H1 (cell line): Measurements from ENCODE around the gene SLC35B4. TPM values are rescaled to one million over a fixed set of nuclear protein-coding genes. Genes with fewer than 3 reads are reported as not detected.

Experiments
- CTCF ChIA-PET: fragments of 300-600 bp; sonication (Branson Sonifier 250); formaldehyde crosslinking; loops from one replicate; lab custom pipeline; 2021; ENCODE audit not compliant: partially characterized antibody; lab: Charles Lee
- POLR2A ChIA-PET: fragments of 300-600 bp; sonication (Branson Sonifier 250); formaldehyde crosslinking; loops from one replicate; lab custom pipeline; 2021; ENCODE audit warnings: inconsistent platforms; ENCODE audit not compliant: partially characterized antibody; lab: Charles Lee
- DNase-seq, 2 experiments: peaks; one replicate each; pipeline versions ENCODE4 v3.0.0 to v3.0.0-alpha.2; 2010 to 2022; ENCODE audit warnings: low spot score in 2 of 2, low read depth in 1 of 2, mixed read lengths in 1 of 2
- FAIRE-seq: peaks from 2 replicates; lab custom pipeline; 2011; peaks lifted over from hg19 to GRCh38; lab: Jason Lieb, UNC
- H2AFZ ChIP-seq: 2 replicates; pipeline ENCODE4 v1.8.1; 2012; ENCODE audit warnings: low read length, inconsistent platforms
- H2AK5ac ChIP-seq: 2 replicates; pipeline ENCODE4 v1.6.1; 2013; ENCODE audit warnings: low read depth, low read length
- H2BK120ac ChIP-seq: replicated peaks from 2 replicates; pipeline ENCODE3; 2013; ENCODE audit warnings: low read depth, low read length, inconsistent platforms
- H2BK12ac ChIP-seq: 2 replicates; pipeline ENCODE4 v1.6.1; 2013; ENCODE audit warnings: low read depth, low read length
- H2BK15ac ChIP-seq: 2 replicates; pipeline ENCODE4 v1.6.1; 2013; ENCODE audit warnings: low read length
- H2BK20ac ChIP-seq: 2 replicates; pipeline ENCODE4 v1.6.1; 2013; ENCODE audit warnings: low read length
- H2BK5ac ChIP-seq: 2 replicates; pipeline ENCODE4 v1.6.1; 2013; ENCODE audit warnings: low read depth, low read length
- H3K14ac ChIP-seq: 2 replicates; pipeline ENCODE4 v1.6.1; 2013; ENCODE audit warnings: inconsistent platforms; ENCODE audit not compliant: insufficient read length
- H3K18ac ChIP-seq: 2 replicates; pipeline ENCODE4 v1.6.1; 2013; ENCODE audit warnings: low read length; ENCODE audit errors: extremely low read depth
- H3K23ac ChIP-seq: 2 replicates; pipeline ENCODE4 v1.6.1; 2013; ENCODE audit warnings: inconsistent platforms; ENCODE audit not compliant: insufficient read length
- H3K23me2 ChIP-seq: 2 replicates; pipeline ENCODE4 v1.6.1; 2013; ENCODE audit warnings: low read depth, low read length
- H3K27ac ChIP-seq: 2 replicates; pipeline ENCODE4 v1.6.1; 2011; ENCODE audit warnings: low read depth, low read length, inconsistent platforms
- H3K27me3 ChIP-seq, 4 experiments: replicated peaks in 1 of 4; 1 replicate in 1 of 4; 2 replicates in 3 of 4; pipeline versions ENCODE4 v1.6.1 to v1.8.1; 2011 to 2013; ENCODE audit warnings: low read length in 3 of 4, mild to moderate bottlenecking in 3 of 4, inconsistent platforms in 2 of 4, mixed read lengths in 2 of 4, moderate library complexity in 1 of 4; ENCODE audit not compliant: control insufficient read depth in 3 of 4, insufficient read depth in 3 of 4; ENCODE audit errors: extremely low read depth in 1 of 4
- H3K36me3 ChIP-seq, 4 experiments: 2 replicates each; pipeline versions ENCODE4 v1.6.1 to v1.8.1; 2011 to 2013; ENCODE audit warnings: mild to moderate bottlenecking in 4 of 4, low read length in 3 of 4, moderate library complexity in 2 of 4, control low read depth in 1 of 4, inconsistent platforms in 1 of 4; ENCODE audit not compliant: insufficient read depth in 4 of 4, control insufficient read depth in 2 of 4
- H3K4ac ChIP-seq: replicated peaks from 2 replicates; pipeline ENCODE3; 2013; ENCODE audit warnings: low read length, low read depth, mixed read lengths, inconsistent platforms; ENCODE audit not compliant: insufficient read length
- H3K4me1 ChIP-seq, 4 experiments: replicated peaks in 1 of 4; 1 replicate in 1 of 4; 2 replicates in 3 of 4; pipeline versions ENCODE4 v1.6.1 to v1.8.1; 2011 to 2013; ENCODE audit warnings: low read length in 3 of 4, inconsistent platforms in 2 of 4, mixed read lengths in 1 of 4; ENCODE audit not compliant: insufficient read depth in 4 of 4, control insufficient read depth in 3 of 4
- H3K4me2 ChIP-seq, 2 experiments: 2 replicates each; pipeline versions ENCODE4 v1.6.1 to v1.8.1; 2011 to 2013; ENCODE audit warnings: low read depth in 2 of 2, low read length in 2 of 2, control low read depth in 1 of 2, inconsistent platforms in 1 of 2, mild to moderate bottlenecking in 1 of 2; ENCODE audit not compliant: insufficient read depth in 1 of 2
- H3K4me3 ChIP-seq, 4 experiments: fragments of 200-600, 300-600 bp in 1 of 4; sonication (generic), shearing (Covaris generic), sonication (Bioruptor Twin) in 1 of 4; 2 replicates each; pipeline versions ENCODE4 v1.5.1 to v1.8.1; 2011 to 2016; ENCODE audit warnings: low read length in 4 of 4, low read depth in 3 of 4, control low read depth in 2 of 4, inconsistent platforms in 2 of 4, mild to moderate bottlenecking in 2 of 4, mixed read lengths in 1 of 4, moderate library complexity in 1 of 4; ENCODE audit not compliant: insufficient read depth in 2 of 4; ENCODE audit errors: extremely low read depth in 1 of 4
- H3K56ac ChIP-seq: replicated peaks from 2 replicates; pipeline ENCODE3; 2013; ENCODE audit warnings: low read depth, mild to moderate bottlenecking, mixed read lengths, low read length, inconsistent platforms; ENCODE audit not compliant: insufficient read length
- H3K79me1 ChIP-seq: 2 replicates; pipeline ENCODE4 v1.6.1; 2013; ENCODE audit warnings: low read depth, low read length, control low read depth
- H3K79me2 ChIP-seq, 2 experiments: 2 replicates each; pipeline versions ENCODE4 v1.6.1 to v1.8.1; 2012 to 2013; ENCODE audit warnings: low read length in 2 of 2, mild to moderate bottlenecking in 2 of 2, inconsistent platforms in 1 of 2; ENCODE audit not compliant: insufficient read depth in 2 of 2, control insufficient read depth in 1 of 2
- H3K9ac ChIP-seq, 4 experiments: replicated peaks in 1 of 4; 1 replicate in 1 of 4; 2 replicates in 3 of 4; pipeline versions ENCODE4 v1.6.1 to v1.8.1; 2011 to 2013; ENCODE audit warnings: low read depth in 3 of 4, low read length in 3 of 4, control low read depth in 2 of 4, mild to moderate bottlenecking in 2 of 4, moderate library complexity in 2 of 4, inconsistent platforms in 1 of 4; ENCODE audit errors: extremely low read depth in 1 of 4
- H3K9me3 ChIP-seq, 2 experiments: 2 replicates each; pipeline versions ENCODE4 v1.6.1 to v1.8.1; 2012 to 2013; ENCODE audit warnings: mild to moderate bottlenecking in 2 of 2, moderate library complexity in 2 of 2, control low read depth in 1 of 2, inconsistent platforms in 1 of 2, low read depth in 1 of 2, low read length in 1 of 2, mixed read lengths in 1 of 2; ENCODE audit not compliant: insufficient read depth in 2 of 2
- H4K20me1 ChIP-seq, 2 experiments: replicated peaks in 1 of 2; 2 replicates each; pipeline versions ENCODE3 to v1.8.1; 2011 to 2013; ENCODE audit warnings: inconsistent platforms in 2 of 2, low read length in 2 of 2, mild to moderate bottlenecking in 1 of 2; ENCODE audit not compliant: insufficient read depth in 2 of 2, control insufficient read depth in 1 of 2
- H4K5ac ChIP-seq: 2 replicates; pipeline ENCODE4 v1.6.1; 2013; ENCODE audit warnings: low read length, low read depth, mixed read lengths, inconsistent platforms; ENCODE audit not compliant: insufficient read length
- H4K8ac ChIP-seq: 2 replicates; pipeline ENCODE4 v1.8.0; 2013; ENCODE audit warnings: mild to moderate bottlenecking, moderate library complexity, low read length, inconsistent platforms; ENCODE audit not compliant: insufficient read depth; ENCODE audit errors: extremely low read depth
- H4K91ac ChIP-seq: replicated peaks from 2 replicates; pipeline ENCODE3; 2013; ENCODE audit warnings: low read length, mixed read lengths, inconsistent platforms; ENCODE audit not compliant: insufficient read length
- ASH2L ChIP-seq: fragments of 200-600, 300-600 bp; sonication (generic); IDR thresholded peaks from one replicate; pipeline ENCODE4 v1.7.1; 2017; ENCODE audit warnings: low read length
- CHD1 ChIP-seq: IDR thresholded peaks from 2 replicates; pipeline ENCODE4 v1.6.1; 2012; ENCODE audit warnings: low read depth, low read length, improper control_type of control experiment
- CTBP2 ChIP-seq: IDR thresholded peaks from 2 replicates; pipeline ENCODE4 v1.7.0; 2011; ENCODE audit warnings: borderline replicate concordance, mild to moderate bottlenecking, moderate library complexity, mixed read lengths, low read length; ENCODE audit not compliant: insufficient read depth, insufficient read length
- EZH2 ChIP-seq: fragments of 200-600 bp; sonication (generic); IDR thresholded peaks from 2 replicates; pipeline ENCODE4 v1.7.1; 2012; ENCODE audit warnings: low read depth, mild to moderate bottlenecking, moderate library complexity, low read length, inconsistent platforms; ENCODE audit not compliant: severe bottlenecking
- KDM1A ChIP-seq: fragments of 200-600, 300-600 bp; sonication (generic); IDR thresholded peaks from 2 replicates; pipeline ENCODE4 v1.7.1; 2016; ENCODE audit warnings: mild to moderate bottlenecking, low read length, borderline replicate concordance
- KDM4A ChIP-seq: IDR thresholded peaks from one replicate; pipeline ENCODE4 v1.7.1; 2012; ENCODE audit warnings: low read depth, mild to moderate bottlenecking, moderate library complexity, low read length, inconsistent platforms; ENCODE audit not compliant: severe bottlenecking
- KDM5A ChIP-seq: fragments of 200-600 bp; IDR thresholded peaks from 2 replicates; pipeline ENCODE4 v1.7.1; 2012; ENCODE audit warnings: mild to moderate bottlenecking, low read length, inconsistent platforms, mixed read lengths
- NRF1 ChIP-seq: IDR thresholded peaks from 2 replicates; pipeline ENCODE4 v1.6.1; 2011; ENCODE audit warnings: mild to moderate bottlenecking, low read depth, low read length, improper control_type of control experiment
- PHF8 ChIP-seq: fragments of 200-600 bp; sonication (generic); conservative IDR thresholded peaks from 2 replicates; pipeline ENCODE4 v1.7.1; 2012; ENCODE audit warnings: low read depth, mild to moderate bottlenecking, inconsistent platforms, low read length, moderate library complexity
- POU5F1 ChIP-seq: IDR thresholded peaks from 2 replicates; pipeline ENCODE4 v1.6.1; 2011; ENCODE audit warnings: low read depth, mild to moderate bottlenecking, low read length, moderate library complexity
- SIN3A ChIP-seq, 2 experiments: IDR thresholded peaks in 1 of 2; conservative IDR thresholded peaks in 1 of 2; 2 replicates each; pipeline ENCODE4 v1.6.1; 2011 to 2012; ENCODE audit warnings: low read length in 2 of 2, improper control_type of control experiment in 1 of 2, low read depth in 1 of 2, mild to moderate bottlenecking in 1 of 2
- SIRT6 ChIP-seq: IDR thresholded peaks from one replicate; pipeline ENCODE4 v1.7.1; 2012; ENCODE audit warnings: low read length, inconsistent platforms
- WGBS, 2 experiments: shearing (Covaris generic) in 1 of 2; methylation state at CpG; one replicate each; pipeline versions ENCODE4 v1.1.6 to v1.1.7; 2013 to 2015; ENCODE audit warnings: low lambda C conversion rate in 2 of 2, mixed read lengths in 2 of 2, inconsistent platforms in 1 of 2, low coverage in 1 of 2, missing lambda C conversion rate in 1 of 2; ENCODE audit not compliant: insufficient replicate concordance in 2 of 2, insufficient coverage in 1 of 2, insufficient read length in 1 of 2; ENCODE audit errors: extremely low coverage in 1 of 2, missing lambda C conversion rate in 1 of 2; 5-methylcytosine and 5-hydroxymethylcytosine counted together
- polyA plus RNA-seq, 7 experiments: library from polyadenylated mRNA; depleted of rRNA in 3 of 7; stranded (reverse) in 5 of 7; unstranded in 2 of 7; fragments of >200 nt in 5 of 7; fragments of 200-250 nt in 2 of 7; gene quantifications; 1 replicate in 5 of 7; 2 replicates in 1 of 7; 4 replicates in 1 of 7; pipeline versions ENCODE4 v1.2.1 to v1.2.3, GENCODE V29; 2011 to 2013; ENCODE audit warnings: missing spikeins in 2 of 7, mixed read lengths in 2 of 7
- total RNA-seq: library from RNA; stranded (reverse); fragmentation: NEBNext Ultra II Directional; extraction: Animal tissue kit (Norgen Biotek cat#: 25700); gene quantifications from 2 replicates; pipeline ENCODE4 v1.2.1, GENCODE V29; 2021

Gene SLC35B4
- total and polyA plus RNA-seq, 2 of the 8 experiments (the other 6 are each of a cell fraction or from before 2014, with no cell fraction given) = 28.9 to 34.6 TPM

DNA sequence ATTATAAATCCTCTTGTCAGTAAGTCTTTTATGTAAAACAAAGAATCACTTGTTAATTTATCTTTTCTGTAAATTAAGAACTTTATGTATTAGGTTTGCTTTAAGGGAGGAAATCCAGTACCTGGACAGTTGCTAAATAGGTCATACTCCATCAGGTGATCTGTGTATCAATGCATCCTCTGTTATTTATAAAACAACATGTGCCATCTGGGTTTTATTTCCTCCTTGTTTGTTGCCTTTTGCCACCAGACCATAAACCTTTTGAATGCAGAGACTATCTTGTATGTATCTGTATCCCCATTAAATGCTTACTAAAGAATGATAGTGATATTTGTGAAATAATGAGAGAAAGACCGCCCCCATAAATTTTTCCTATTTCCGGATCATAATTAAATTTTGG lies 70.0 kb downstream of the SLC35B4 start:
- Histone ChIP-seq H2AK5ac (no peak overlapping the region), H3K23ac (no peak overlapping the region), H2BK20ac (no peak overlapping the region), H4K5ac (no peak overlapping the region), H3K9ac (no peak overlapping the region), H3K23me2 (no peaks in the 10 kb centered on the region), H3K36me3 (no peaks in the 10 kb centered on the region), H3K4ac (no peak overlapping the region), H3K9me3 (no peaks in the 10 kb centered on the region), H3K79me2 (no peaks in the 10 kb centered on the region), H3K4me3 (no peak overlapping the region), H3K14ac (no peak overlapping the region), H3K4me2 (no peak overlapping the region), H4K20me1 (no peaks in the 10 kb centered on the region), H3K4me1 (no peaks in the 10 kb centered on the region), H3K27me3 (no peaks in the 10 kb centered on the region), H2BK120ac (no peak overlapping the region), H2AFZ (no peak overlapping the region), H4K8ac (no peak overlapping the region), H2BK12ac (no peak overlapping the region), H3K27ac (no peak overlapping the region), H4K91ac (no peak overlapping the region), H3K56ac (no peak overlapping the region), H2BK5ac (no peak overlapping the region), H3K18ac (no peak overlapping the region), H3K79me1 (no peaks in the 10 kb centered on the region), H2BK15ac (no peak overlapping the region)
- ChIA-PET CTCF (no interaction called here), POLR2A (no interaction called here)
- FAIRE-seq (no peak), DNase-seq (no peak)
- 84% methylated on average over 2 of the region's 2 CpGs; no CpG with 5 or more reads in 1 of the 2 experiments for WGBS, 2 experiments
- TF ChIP-seq NRF1 = no peak
- no peak for TF ChIP-seq KDM4A
- TF ChIP-seq KDM5A = no peak
- no peak for TF ChIP-seq SIRT6
- no peak for TF ChIP-seq SIN3A (conservative IDR thresholded peaks at IDR 0.05 in 1 of 2, IDR thresholded peaks at IDR 0.05 in 1 of 2; ENCODE audit: low read depth in 1 of 2, low read length in 2 of 2)
- TF ChIP-seq CTBP2 = no peak
- no peak for TF ChIP-seq EZH2
- TF ChIP-seq ASH2L = no peak
- no peak for TF ChIP-seq POU5F1
- TF ChIP-seq CHD1 = no peak
- TF ChIP-seq PHF8 = no peak
- TF ChIP-seq KDM1A = no peak
